ENCODE results near the gene POPDC3. TPM values are rescaled to one million over a fixed set of nuclear protein-coding genes. Genes with fewer than 3 reads are reported as not detected.
A peak's percentile ranks its signal among the peaks of the same experiment; 100 is the strongest.

Gene POPDC3
- total RNA-seq, 4 donors from 2014 or later: 105 to 218 (median 179) TPM

- Histone ChIP-seq H3K4me3 (no peak overlapping the region), H3K27ac (no peak overlapping the region), H3K36me3 (peaks cover 0 to 28% of the 10 kb centered on the region in 2 donors), H3K9me3 (no peaks in the 10 kb centered on the region), H3K27me3 (no peaks in the 10 kb centered on the region), H3K4me1 (no peaks in the 10 kb centered on the region)
- TF ChIP-seq POLR2A (IDR thresholded peaks at IDR 0.05): no peak
- no peak for TF ChIP-seq CTCF (IDR thresholded peaks at IDR 0.05 in 4 of 5, conservative IDR thresholded peaks at IDR 0.05 in 1 of 5)
- intact Hi-C loops (cut with DNase I; ENCODE audit: low total_unique reads): no loop called here
- no peak for DNase-seq
- ATAC-seq: no peak
- in situ Hi-C loops (cut with MboI; ENCODE audit: low sequenced_read_pairs in 4 of 4): no loop called here
Observed at GRCh38 chr6:105152880-105153279, 26.9 kb downstream of the POPDC3 start.

- DNase-seq (no peak), ATAC-seq (no peak)
- in situ Hi-C loops (cut with MboI; ENCODE audit: low sequenced_read_pairs in 4 of 4) (no loop called here), intact Hi-C loops (cut with DNase I; ENCODE audit: low total_unique reads) (no loop called here)
- H3K4me1 ChIP-seq: no peaks in the 10 kb centered on the region
- no peaks in the 10 kb centered on the region for H3K9me3 ChIP-seq
- H3K36me3 ChIP-seq: peaks cover 0 to 24% of the 10 kb centered on the region in 2 donors
- no peaks in the 10 kb centered on the region for H3K27me3 ChIP-seq
- TF ChIP-seq POLR2A (IDR thresholded peaks at IDR 0.05) (no peak), CTCF (IDR thresholded peaks at IDR 0.05 in 4 of 5, conservative IDR thresholded peaks at IDR 0.05 in 1 of 5) (no peak)
- peak overlapping the region in 1 of 4 donors; percentile 14 for H3K27ac ChIP-seq
- no peak overlapping the region for H3K4me3 ChIP-seq
Observed at GRCh38 chr6:105151644-105152043, 28.2 kb downstream of the POPDC3 start.

GRCh38 chr6:105138141-105138540 lies 41.7 kb downstream of the POPDC3 start:
- ATAC-seq (no peak), DNase-seq (no peak)
- no peaks in the 10 kb centered on the region for H3K27me3 ChIP-seq
- H3K27ac ChIP-seq: peak overlapping the region; percentile 95 to 97 (median 96)
- peak overlapping the region; percentile 81 to 86 (median 84) for H3K4me3 ChIP-seq
- in situ Hi-C loops (cut with MboI; ENCODE audit: low sequenced_read_pairs in 4 of 4) (no loop called here), intact Hi-C loops (cut with DNase I; ENCODE audit: low total_unique reads) (loop anchor here (2.0 to 10.0 kb wide), 3 partner anchors 51 to 1897 kb away; no protein-coding TSS in a partner anchor)
- H3K9me3 ChIP-seq: no peaks in the 10 kb centered on the region
- peaks cover 22 to 33% of the 10 kb centered on the region in 2 donors for H3K4me1 ChIP-seq
- H3K36me3 ChIP-seq: peaks cover 0 to 2% of the 10 kb centered on the region in 2 donors
- no peak for TF ChIP-seq CTCF (IDR thresholded peaks at IDR 0.05 in 4 of 5, conservative IDR thresholded peaks at IDR 0.05 in 1 of 5)
- no peak for TF ChIP-seq POLR2A (IDR thresholded peaks at IDR 0.05)

GRCh38 chr6:105137388-105137787 lies 42.4 kb downstream of the POPDC3 start:
- DNase-seq (peak; percentile 7 to 23), ATAC-seq (peak; percentile 11 to 16)
- TF ChIP-seq POLR2A (IDR thresholded peaks at IDR 0.05): no peak
- TF ChIP-seq CTCF (IDR thresholded peaks at IDR 0.05 in 4 of 5, conservative IDR thresholded peaks at IDR 0.05 in 1 of 5): no peak
- intact Hi-C loops (cut with DNase I; ENCODE audit: low total_unique reads): loop anchor here (1.0 to 10.0 kb wide), 6 partner anchors 23 to 1897 kb away; partner anchors contain the start of gene PREP
- peaks cover 22 to 33% of the 10 kb centered on the region in 2 donors for H3K4me1 ChIP-seq
- H3K27me3 ChIP-seq: no peaks in the 10 kb centered on the region
- peak overlapping the region; percentile 81 to 86 (median 84) for H3K4me3 ChIP-seq
- peaks cover 0 to 9% of the 10 kb centered on the region in 2 donors for H3K36me3 ChIP-seq
- in situ Hi-C loops (cut with MboI; ENCODE audit: low sequenced_read_pairs in 4 of 4): no loop called here
- H3K27ac ChIP-seq: peak overlapping the region; percentile 95 to 97 (median 96)
- H3K9me3 ChIP-seq: no peaks in the 10 kb centered on the region
